ENCODE measurements around the gene C3orf85. TPM values are rescaled to one million over a fixed set of nuclear protein-coding genes. Genes with fewer than 3 reads are reported as not detected.

C3orf85 gene, protein sequence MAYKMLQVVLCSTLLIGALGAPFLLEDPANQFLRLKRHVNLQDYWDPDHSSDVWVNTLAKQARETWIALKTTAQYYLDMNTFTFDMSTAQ
- not detected in 2 replicates for total RNA-seq

DNA sequence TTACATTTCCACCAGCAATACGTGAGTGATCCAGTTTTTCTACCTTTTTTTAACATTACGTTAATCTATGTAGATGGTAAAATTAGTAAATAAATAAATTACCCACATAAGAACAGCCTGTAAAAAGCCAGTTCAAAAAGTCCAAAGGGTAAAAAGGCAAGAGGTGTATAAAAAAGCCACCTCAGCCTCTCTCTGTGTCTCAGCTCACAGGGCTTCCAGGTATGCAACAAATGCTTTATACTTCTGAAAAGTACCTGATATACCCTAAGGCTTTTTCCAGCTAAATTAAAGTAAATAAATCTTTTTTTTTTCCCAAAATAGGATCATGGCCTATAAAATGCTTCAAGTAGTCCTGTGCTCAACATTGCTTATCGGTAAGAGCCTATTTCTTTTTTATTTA lies at the start of gene C3orf85:
C3orf85 (plus strand) TSS at position 197 of the 400 bp plus-strand sequence; CDS start at position 326, 129 bp downstream.

DNA sequence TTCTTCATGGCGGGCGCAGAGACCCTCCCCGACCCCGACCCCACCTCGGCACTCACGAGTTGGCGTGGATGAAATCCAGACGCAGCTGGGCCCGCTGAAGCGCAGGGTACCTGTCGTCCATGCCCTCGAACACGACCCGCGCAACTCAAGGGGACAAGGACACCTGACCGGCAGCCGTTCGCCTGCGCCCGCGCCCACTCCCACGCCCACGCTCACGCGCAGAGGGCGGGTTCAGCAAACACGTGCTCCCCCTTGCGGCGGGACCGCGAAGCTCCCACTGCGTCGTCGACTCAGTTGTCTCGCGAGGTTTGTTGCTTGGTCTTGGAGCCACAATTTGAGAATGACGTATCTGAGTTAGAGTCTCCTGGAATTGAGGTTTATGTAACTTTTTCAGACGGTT lies 18.6 kb upstream of the C3orf85 start, which contains the start of gene MORC1:
MORC1 (minus strand) TSS at position 196 of the 400 bp plus-strand sequence; CDS start at position 121, 75 bp downstream.

Other genes starting within 250 kb of the C3orf85 start
- gene GUCA1C, start 182.8 kb upstream of the C3orf85 start, total RNA-seq, result not detected in 2 replicates
- not detected in 2 replicates for gene MORC1, start 18.6 kb upstream of the C3orf85 start, total RNA-seq
- gene DPPA2, start 179.8 kb downstream of the C3orf85 start, total RNA-seq, result not detected in 2 replicates
- 0.39 TPM in 1 of 2 replicates, not detected in the other for gene DPPA4, start 200.8 kb downstream of the C3orf85 start, total RNA-seq

All from epithelial cell of alveolus of lung (primary cell).